ENCODE measurements around the gene KIF3A. TPM values are rescaled to one million over a fixed set of nuclear protein-coding genes. Genes with fewer than 3 reads are reported as not detected.

Gene KIF3A
- total RNA-seq, 1 donor, result 12.7 TPM

DNA sequence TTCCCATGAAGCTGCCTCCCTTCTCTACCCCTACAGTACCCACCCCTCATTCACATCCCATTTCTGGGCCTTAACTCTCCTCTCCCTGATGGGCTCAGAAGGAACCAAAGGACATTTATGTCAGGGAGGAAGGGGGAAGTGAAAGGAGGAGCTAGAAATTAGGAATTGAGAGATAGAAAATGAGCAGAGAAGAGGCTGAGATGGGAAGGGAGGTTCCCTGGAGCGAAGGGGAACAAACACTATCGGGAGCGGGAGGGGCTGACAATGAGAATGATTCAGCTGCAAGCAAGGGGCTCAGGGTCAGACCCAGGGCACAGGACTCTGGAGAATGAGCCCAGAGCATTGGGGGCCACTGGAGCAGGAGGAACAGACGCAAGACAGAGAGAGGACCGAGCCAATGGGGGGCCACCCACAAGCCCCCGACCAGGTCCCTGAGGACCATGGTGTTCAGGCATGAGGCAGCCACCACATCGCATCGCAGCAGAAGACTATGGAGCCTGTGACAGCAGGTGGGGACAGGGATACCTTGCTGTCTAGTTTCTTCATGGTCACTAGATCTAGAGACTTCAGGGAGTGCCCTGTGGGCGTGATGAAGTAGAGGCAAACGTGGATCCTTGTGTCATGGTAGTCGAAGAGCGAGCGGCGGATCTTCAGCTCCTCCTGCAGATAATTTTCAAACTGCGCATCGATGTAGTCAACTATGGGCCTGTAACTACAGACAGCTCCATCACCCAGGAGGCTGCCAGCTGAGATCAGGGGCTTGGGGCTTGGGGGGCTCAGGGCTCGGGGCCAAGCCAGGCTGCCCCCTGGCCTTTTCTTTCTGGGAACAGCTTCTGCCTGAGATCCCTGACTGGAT lies 26.1 kb upstream of the KIF3A start:
- TF ChIP-seq, protein P1, sequence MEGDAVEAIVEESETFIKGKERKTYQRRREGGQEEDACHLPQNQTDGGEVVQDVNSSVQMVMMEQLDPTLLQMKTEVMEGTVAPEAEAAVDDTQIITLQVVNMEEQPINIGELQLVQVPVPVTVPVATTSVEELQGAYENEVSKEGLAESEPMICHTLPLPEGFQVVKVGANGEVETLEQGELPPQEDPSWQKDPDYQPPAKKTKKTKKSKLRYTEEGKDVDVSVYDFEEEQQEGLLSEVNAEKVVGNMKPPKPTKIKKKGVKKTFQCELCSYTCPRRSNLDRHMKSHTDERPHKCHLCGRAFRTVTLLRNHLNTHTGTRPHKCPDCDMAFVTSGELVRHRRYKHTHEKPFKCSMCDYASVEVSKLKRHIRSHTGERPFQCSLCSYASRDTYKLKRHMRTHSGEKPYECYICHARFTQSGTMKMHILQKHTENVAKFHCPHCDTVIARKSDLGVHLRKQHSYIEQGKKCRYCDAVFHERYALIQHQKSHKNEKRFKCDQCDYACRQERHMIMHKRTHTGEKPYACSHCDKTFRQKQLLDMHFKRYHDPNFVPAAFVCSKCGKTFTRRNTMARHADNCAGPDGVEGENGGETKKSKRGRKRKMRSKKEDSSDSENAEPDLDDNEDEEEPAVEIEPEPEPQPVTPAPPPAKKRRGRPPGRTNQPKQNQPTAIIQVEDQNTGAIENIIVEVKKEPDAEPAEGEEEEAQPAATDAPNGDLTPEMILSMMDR (IDR thresholded peaks at IDR 0.05; ENCODE audit: extremely low read depth, low read depth, low read length), result no peak
- Histone ChIP-seq H2AFZ (ENCODE audit: low read length) (no peak overlapping the region), H3K27me3 (ENCODE audit: insufficient read depth, low read length) (no peaks in the 10 kb centered on the region), H4K20me1 (ENCODE audit: insufficient read depth, low read length) (peaks cover 32% of the 10 kb centered on the region), H3K27ac (ENCODE audit: low read depth, low read length) (no peak overlapping the region), H3K4me3 (ENCODE audit: insufficient read depth, low read length) (no peak overlapping the region), H3K4me1 (ENCODE audit: insufficient read depth, low read length) (peaks cover 13% of the 10 kb centered on the region), H3K79me2 (ENCODE audit: insufficient read depth, low read length) (peaks cover 21% of the 10 kb centered on the region), H3K36me3 (ENCODE audit: insufficient read depth, low read length) (peaks cover 35% of the 10 kb centered on the region), H3K4me2 (ENCODE audit: insufficient read depth, low read length) (no peak overlapping the region), H3K9me3 (ENCODE audit: low read depth, low read length) (no peaks in the 10 kb centered on the region)
- DNase-seq (ENCODE audit: insufficient read length, low spot score, missing footprints), result peak; percentile 47

DNA sequence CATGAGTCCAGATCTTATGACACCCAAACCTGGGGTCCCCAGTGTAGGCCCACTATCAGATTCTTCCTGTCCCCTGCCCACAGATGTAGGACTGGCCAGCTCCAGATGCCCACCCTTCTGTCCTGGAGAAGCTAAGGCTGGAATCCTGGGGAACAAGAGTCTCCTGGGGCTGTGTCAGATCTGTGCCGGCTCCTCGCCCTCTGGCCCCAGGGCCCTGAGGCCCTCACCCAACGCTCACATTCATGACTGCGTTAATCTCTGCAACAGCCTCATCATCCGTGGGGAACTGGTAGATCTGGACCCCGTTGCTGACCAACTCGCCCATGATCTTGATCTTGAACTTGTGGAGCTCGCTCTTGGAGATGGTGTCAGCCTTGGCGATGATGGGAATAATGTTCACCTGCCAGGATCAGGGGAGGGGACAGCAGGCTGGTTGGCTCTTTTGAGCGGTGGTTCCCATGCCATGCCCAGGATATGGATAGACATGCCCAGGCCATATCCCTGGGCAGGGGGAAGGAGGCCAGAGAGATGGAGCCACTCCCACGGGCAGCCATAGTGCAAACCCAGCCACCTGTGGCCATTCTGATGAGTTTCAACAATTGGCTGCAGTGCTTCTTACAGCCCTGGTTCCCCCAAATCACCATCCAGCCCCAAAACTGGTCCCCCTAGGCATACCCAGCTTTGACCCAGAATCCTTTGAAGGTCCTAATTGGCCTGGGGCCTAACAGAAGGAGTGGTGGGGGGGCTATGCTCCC lies 25.1 kb upstream of the KIF3A start:
- H3K9me3 ChIP-seq (ENCODE audit: low read depth, low read length), result no peaks in the 10 kb centered on the region
- peaks cover 16% of the 10 kb centered on the region for H3K79me2 ChIP-seq (ENCODE audit: insufficient read depth, low read length)
- H3K4me3 ChIP-seq (ENCODE audit: insufficient read depth, low read length), result no peak overlapping the region
- peak; percentile 21 for DNase-seq (ENCODE audit: insufficient read length, low spot score, missing footprints)
- peaks cover 35% of the 10 kb centered on the region for H3K36me3 ChIP-seq (ENCODE audit: insufficient read depth, low read length)
- no peak overlapping the region for H3K27ac ChIP-seq (ENCODE audit: low read depth, low read length)
- H2AFZ ChIP-seq (ENCODE audit: low read length), result no peak overlapping the region
- H3K27me3 ChIP-seq (ENCODE audit: insufficient read depth, low read length), result no peaks in the 10 kb centered on the region
- TF ChIP-seq, protein P1 (IDR thresholded peaks at IDR 0.05; ENCODE audit: extremely low read depth, low read depth, low read length), result no peak
- no peak overlapping the region for H3K4me2 ChIP-seq (ENCODE audit: insufficient read depth, low read length)
- H3K4me1 ChIP-seq (ENCODE audit: insufficient read depth, low read length), result peaks cover 4% of the 10 kb centered on the region
- H4K20me1 ChIP-seq (ENCODE audit: insufficient read depth, low read length), result peaks cover 24% of the 10 kb centered on the region

DNA sequence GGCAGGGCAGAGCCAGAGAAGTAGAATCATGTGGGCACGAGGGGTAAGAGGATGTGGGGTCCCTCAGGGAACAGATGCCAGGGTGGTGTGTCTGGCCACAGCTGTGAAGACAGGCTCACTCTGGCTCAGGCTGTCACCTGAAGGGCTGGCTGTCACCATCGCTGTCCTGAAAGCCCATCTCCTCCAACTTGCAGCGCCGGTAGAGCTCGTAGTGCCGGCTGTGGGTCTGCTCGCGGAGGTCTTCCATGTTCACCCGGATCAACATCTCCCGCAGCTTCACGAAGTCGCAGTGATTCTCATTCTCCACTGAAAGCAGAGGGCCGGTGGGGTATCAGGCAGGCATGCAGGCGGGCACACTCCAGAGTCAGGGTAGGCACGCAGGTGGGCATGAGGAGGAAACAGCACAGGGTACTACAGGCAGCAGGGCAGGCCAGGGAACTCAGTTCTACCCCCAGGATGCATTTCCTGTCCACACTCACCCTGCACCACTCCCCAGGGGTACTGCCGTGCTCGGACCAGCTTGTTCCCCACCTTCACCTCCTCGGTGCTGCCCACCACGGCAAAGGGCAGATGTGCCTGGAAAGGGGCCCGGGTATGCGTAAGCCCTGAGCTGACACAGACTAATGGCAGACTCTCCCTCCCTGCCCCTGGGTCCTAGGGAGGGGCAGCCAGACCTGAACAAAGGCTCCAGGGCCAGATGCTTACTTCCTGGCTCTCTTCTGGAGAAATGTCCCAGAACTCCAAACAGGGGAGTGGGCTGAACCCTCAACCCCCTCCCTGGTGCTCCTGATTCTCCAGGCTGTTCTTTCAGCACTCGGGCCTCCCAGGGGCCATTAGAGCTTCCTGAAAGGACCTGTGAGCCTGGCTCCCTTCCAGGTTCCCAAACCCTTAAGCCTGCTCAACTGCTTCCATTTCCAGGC lies 24.2 kb upstream of the KIF3A start:
- no peak overlapping the region for H3K27ac ChIP-seq (ENCODE audit: low read depth, low read length)
- H4K20me1 ChIP-seq (ENCODE audit: insufficient read depth, low read length), result peaks cover 16% of the 10 kb centered on the region
- H3K79me2 ChIP-seq (ENCODE audit: insufficient read depth, low read length), result peaks cover 8% of the 10 kb centered on the region
- H3K36me3 ChIP-seq (ENCODE audit: insufficient read depth, low read length), result peaks cover 38% of the 10 kb centered on the region
- TF ChIP-seq, protein P1 (IDR thresholded peaks at IDR 0.05; ENCODE audit: extremely low read depth, low read depth, low read length), result no peak
- peak; percentile 58 for DNase-seq (ENCODE audit: insufficient read length, low spot score, missing footprints)
- no peaks in the 10 kb centered on the region for H3K9me3 ChIP-seq (ENCODE audit: low read depth, low read length)
- H3K4me1 ChIP-seq (ENCODE audit: insufficient read depth, low read length), result no peaks in the 10 kb centered on the region
- H3K4me2 ChIP-seq (ENCODE audit: insufficient read depth, low read length), result no peak overlapping the region
- H3K4me3 ChIP-seq (ENCODE audit: insufficient read depth, low read length), result no peak overlapping the region
- no peaks in the 10 kb centered on the region for H3K27me3 ChIP-seq (ENCODE audit: insufficient read depth, low read length)
- H2AFZ ChIP-seq (ENCODE audit: low read length), result no peak overlapping the region

Measured in osteoblast (primary cell).